SK-N-SH (cell line): ENCODE results near the gene CSNK1G2. TPM values are rescaled to one million over a fixed set of nuclear protein-coding genes. Genes with fewer than 3 reads are reported as not detected.

ENCODE experiments used
- CTCF ChIA-PET: fragments of 300-600, 350-600 bp; formaldehyde crosslinking; extraction: SDS; loops from one replicate; lab custom pipeline; 2021; lab: Yijun Ruan, JAX
- POLR2A ChIA-PET: fragments of 350-600 bp; sonication (Branson Sonifier 250); formaldehyde crosslinking; extraction: SDS; loops from one replicate; lab custom pipeline; 2020; ENCODE audit warnings: antibody characterized with exemption, inconsistent platforms; lab: Yijun Ruan, JAX
- DNase-seq: peaks from one replicate; pipeline ENCODE4 v3.0.0; 2012
- H2AFZ ChIP-seq: fragments of 200-600 bp; sonication (generic); 2 replicates; pipeline ENCODE4 v1.8.1; 2016; ENCODE audit warnings: antibody characterized with exemption, mild to moderate bottlenecking, low read depth
- H3F3A ChIP-seq: fragments of 200-600 bp; sonication (generic); replicated peaks from 2 replicates; pipeline ENCODE3; 2016; ENCODE audit warnings: antibody characterized with exemption, mild to moderate bottlenecking; ENCODE audit not compliant: insufficient read depth
- H3K27ac ChIP-seq, 2 experiments: fragments of 200-500 bp in 1 of 2; fragments of 200-600 bp in 1 of 2; sonication (Bioruptor generic) in 1 of 2; sonication (generic), shearing (Covaris generic) in 1 of 2; 2 replicates each; pipeline versions ENCODE4 v1.5.1 to v1.6.1; 2014 to 2016; ENCODE audit warnings: low read depth in 2 of 2, inconsistent platforms in 1 of 2, low read length in 1 of 2, mild to moderate bottlenecking in 1 of 2, mixed read lengths in 1 of 2
- H3K27me3 ChIP-seq: fragments of 200-600 bp; sonication (generic), shearing (Covaris generic); 2 replicates; pipeline ENCODE4 v1.6.1; 2016; ENCODE audit warnings: mixed run types; ENCODE audit not compliant: insufficient read depth
- H3K36me3 ChIP-seq, 2 experiments: fragments of 200-500 bp in 1 of 2; fragments of 200-600 bp in 1 of 2; sonication (Bioruptor generic) in 1 of 2; sonication (generic) in 1 of 2; replicated peaks in 1 of 2; 2 replicates each; pipeline versions ENCODE3 to v1.5.1; 2014 to 2016; ENCODE audit warnings: low read length in 1 of 2, mild to moderate bottlenecking in 1 of 2; ENCODE audit not compliant: insufficient read depth in 2 of 2, control insufficient read depth in 1 of 2
- H3K4me1 ChIP-seq, 2 experiments: fragments of 200-500 bp in 1 of 2; fragments of 200-600 bp in 1 of 2; sonication (Bioruptor generic) in 1 of 2; sonication (generic), shearing (Covaris generic) in 1 of 2; 2 replicates each; pipeline versions ENCODE4 v1.5.1 to v1.6.1; 2014 to 2016; ENCODE audit warnings: low read depth in 1 of 2, low read length in 1 of 2, mixed run types in 1 of 2; ENCODE audit not compliant: insufficient read depth in 2 of 2, control insufficient read depth in 1 of 2
- H3K4me2 ChIP-seq: fragments of 200-600 bp; sonication (generic), shearing (Covaris generic); 2 replicates; pipeline ENCODE4 v1.6.1; 2017; ENCODE audit warnings: mixed run types
- H3K4me3 ChIP-seq, 2 experiments: fragments of 200-500 bp in 1 of 2; fragments of 200-600 bp in 1 of 2; sonication (Bioruptor generic) in 1 of 2; sonication (generic), shearing (Covaris generic) in 1 of 2; 2 replicates each; pipeline versions ENCODE4 v1.5.1 to v1.8.1; 2014 to 2016; ENCODE audit warnings: low read depth in 2 of 2, inconsistent platforms in 1 of 2, low read length in 1 of 2, mild to moderate bottlenecking in 1 of 2, mixed read lengths in 1 of 2, moderate library complexity in 1 of 2
- H3K79me2 ChIP-seq: fragments of 200-600 bp; sonication (generic); 2 replicates; pipeline ENCODE4 v1.8.1; 2017; ENCODE audit warnings: mild to moderate bottlenecking; ENCODE audit not compliant: insufficient read depth
- H3K9ac ChIP-seq: fragments of 200-600 bp; sonication (generic); 2 replicates; pipeline ENCODE4 v1.6.1; 2017; ENCODE audit warnings: mixed run types
- H3K9me2 ChIP-seq: fragments of 200-600 bp; sonication (generic); 2 replicates; pipeline ENCODE4 v1.6.1; 2017; ENCODE audit warnings: mixed run types
- H3K9me3 ChIP-seq: fragments of 200-600 bp; sonication (generic); 2 replicates; pipeline ENCODE4 v1.6.1; 2017; ENCODE audit warnings: mixed run types, mild to moderate bottlenecking, moderate library complexity
- H4K20me1 ChIP-seq: fragments of 200-600 bp; sonication (generic); 2 replicates; pipeline ENCODE4 v1.6.1; 2017; ENCODE audit warnings: mild to moderate bottlenecking, mixed run types; ENCODE audit not compliant: insufficient read depth
- CTCF ChIP-seq: fragments of 200-600 bp; sonication (generic); IDR thresholded peaks from 2 replicates; pipeline ENCODE4 v1.6.1; 2017; ENCODE audit warnings: antibody characterized with exemption, mild to moderate bottlenecking, moderate library complexity
- FOSL2 ChIP-seq: IDR thresholded peaks from 2 replicates; pipeline ENCODE4 v1.4.0; 2012; ENCODE audit warnings: low read depth, mild to moderate bottlenecking, moderate library complexity, borderline replicate concordance
- FOXM1 ChIP-seq: IDR thresholded peaks from 2 replicates; pipeline ENCODE4 v1.4.0; 2012; ENCODE audit warnings: low read depth, mild to moderate bottlenecking
- JUND ChIP-seq: IDR thresholded peaks from 2 replicates; pipeline ENCODE4 v1.4.0; 2012
- MEF2A ChIP-seq: IDR thresholded peaks from 2 replicates; pipeline ENCODE4 v1.4.0; 2012; ENCODE audit warnings: low read depth, borderline replicate concordance
- MXI1 ChIP-seq: IDR thresholded peaks from 2 replicates; pipeline ENCODE4 v1.6.1; 2012; ENCODE audit warnings: mild to moderate bottlenecking, low read depth, low read length, improper control_type of control experiment
- NFIC ChIP-seq: IDR thresholded peaks from 2 replicates; pipeline ENCODE4 v1.4.0; 2012; ENCODE audit warnings: borderline replicate concordance
- NRF1 ChIP-seq: IDR thresholded peaks from 2 replicates; pipeline ENCODE4 v1.6.1; 2012; ENCODE audit warnings: low read depth, mild to moderate bottlenecking, low read length
- PBX3 ChIP-seq: IDR thresholded peaks from 2 replicates; pipeline ENCODE4; 2012
- RFX5 ChIP-seq: IDR thresholded peaks from 2 replicates; pipeline ENCODE4 v1.6.1; 2012; ENCODE audit warnings: mild to moderate bottlenecking, improper control_type of control experiment, low read length
- RXRA ChIP-seq: IDR thresholded peaks from 2 replicates; pipeline ENCODE4 v1.4.0; 2012; ENCODE audit warnings: low read depth, mild to moderate bottlenecking, borderline replicate concordance
- SMC3 ChIP-seq: IDR thresholded peaks from 2 replicates; pipeline ENCODE4 v1.6.1; 2012; ENCODE audit warnings: low read depth, low read length, improper control_type of control experiment
- TEAD4 ChIP-seq: IDR thresholded peaks from 2 replicates; pipeline ENCODE4 v1.4.0; 2012; ENCODE audit warnings: mild to moderate bottlenecking, borderline replicate concordance; ENCODE audit not compliant: insufficient read depth
- USF2 ChIP-seq: fragments of 150-350 bp; IDR thresholded peaks from 2 replicates; pipeline ENCODE4 v1.6.1; 2017; ENCODE audit warnings: antibody characterized with exemption, low read length, low read depth, borderline replicate concordance
- YY1 ChIP-seq: IDR thresholded peaks from 2 replicates; pipeline ENCODE4 v1.4.0; 2012; ENCODE audit warnings: low read depth, mild to moderate bottlenecking
- WGBS: methylation state at CpG from one replicate; pipeline ENCODE4 v1.1.6; 2017; ENCODE audit warnings: low lambda C conversion rate; 5-methylcytosine and 5-hydroxymethylcytosine counted together
- polyA plus RNA-seq, 3 experiments: library from polyadenylated mRNA; depleted of rRNA; stranded (reverse); fragments of >200 nt; gene quantifications; 2 replicates each; pipeline ENCODE4 v1.2.3, GENCODE V29; 2012
- TF ChIP-seq, protein P1 (sequence below): IDR thresholded peaks from 2 replicates; pipeline ENCODE4 v1.6.1; 2012; ENCODE audit warnings: mild to moderate bottlenecking, low read depth, low read length, moderate library complexity
- TF ChIP-seq, protein P2 (sequence below): fragments of 150-350 bp; IDR thresholded peaks from 2 replicates; pipeline ENCODE4 v1.6.1; 2016; ENCODE audit warnings: mild to moderate bottlenecking, low read depth, low read length
- TF ChIP-seq, protein P3 (sequence below): IDR thresholded peaks from 2 replicates; pipeline ENCODE4 v1.4.0; 2012; ENCODE audit warnings: low read depth

The CSNK1G2 gene
- polyA plus RNA-seq, 1 of the 3 experiments (the other 2 are of a cell fraction): 79.4 TPM

DNA sequence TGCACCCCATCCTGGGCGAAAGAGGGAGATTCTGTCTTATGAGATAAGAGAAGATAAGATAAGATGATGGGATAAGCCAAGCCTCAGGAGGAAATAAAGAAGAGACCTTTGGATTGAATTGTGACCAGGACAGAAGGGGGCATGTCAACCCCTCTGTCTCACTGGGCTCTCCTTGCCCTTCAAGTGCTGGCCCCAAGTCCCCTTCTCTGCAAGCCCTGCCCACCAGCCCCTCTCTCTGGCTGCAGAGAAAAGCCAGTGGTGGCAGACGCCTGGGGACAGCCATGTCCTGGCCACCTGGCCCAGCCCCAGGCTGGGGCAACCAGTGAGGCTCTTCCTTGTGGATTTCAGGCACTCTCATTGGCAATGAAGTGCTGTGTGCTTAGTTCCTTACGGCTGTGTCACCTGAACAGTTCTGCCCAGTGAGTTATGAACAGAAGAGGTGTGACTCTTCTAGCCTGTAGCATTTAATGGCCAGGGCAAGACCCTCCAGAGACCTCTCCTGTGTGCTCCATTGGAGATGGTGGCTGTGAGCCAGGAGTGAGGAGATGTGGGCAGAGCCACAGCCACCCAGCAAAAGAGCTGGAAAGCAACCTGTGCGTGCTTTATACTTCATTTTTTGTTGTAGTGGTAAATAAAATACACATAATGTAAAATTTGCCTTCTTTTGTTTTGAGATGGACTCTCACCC is 80.6 kb downstream of the CSNK1G2 start:
- CTCF ChIA-PET: interaction anchor here (2.9 to 3.5 kb wide), 2 partner anchors 47 to 48 kb away, joined by 12 to 43 read pairs; no protein-coding TSS in a partner anchor
- POLR2A ChIA-PET: interaction anchor here (0.6 kb wide), 1 partner anchor 39 kb away, joined by 4 read pairs; no protein-coding TSS in a partner anchor
- H4K20me1 ChIP-seq: no peaks in the 10 kb centered on the region
- H3K27ac ChIP-seq: no peak overlapping the region
- H3K4me3 ChIP-seq: no peak overlapping the region
- peaks cover 0 to 4% of the 10 kb centered on the region in 2 experiments; a peak in 1 of 4 replicates for H3K4me1 ChIP-seq
- H3K79me2 ChIP-seq: peaks cover 4% of the 10 kb centered on the region; the same call in 1 of the 2 replicates
- peaks cover 8% of the 10 kb centered on the region for H3F3A ChIP-seq
- H3K27me3 ChIP-seq: no peaks in the 10 kb centered on the region
- H3K4me2 ChIP-seq: no peak overlapping the region
- no peak overlapping the region for H2AFZ ChIP-seq
- DNase-seq: no peak
- no peak for TF ChIP-seq FOSL2
- no peak for TF ChIP-seq TEAD4
- no peak for TF ChIP-seq RFX5
- TF ChIP-seq JUND: no peak
- TF ChIP-seq, protein P1, sequence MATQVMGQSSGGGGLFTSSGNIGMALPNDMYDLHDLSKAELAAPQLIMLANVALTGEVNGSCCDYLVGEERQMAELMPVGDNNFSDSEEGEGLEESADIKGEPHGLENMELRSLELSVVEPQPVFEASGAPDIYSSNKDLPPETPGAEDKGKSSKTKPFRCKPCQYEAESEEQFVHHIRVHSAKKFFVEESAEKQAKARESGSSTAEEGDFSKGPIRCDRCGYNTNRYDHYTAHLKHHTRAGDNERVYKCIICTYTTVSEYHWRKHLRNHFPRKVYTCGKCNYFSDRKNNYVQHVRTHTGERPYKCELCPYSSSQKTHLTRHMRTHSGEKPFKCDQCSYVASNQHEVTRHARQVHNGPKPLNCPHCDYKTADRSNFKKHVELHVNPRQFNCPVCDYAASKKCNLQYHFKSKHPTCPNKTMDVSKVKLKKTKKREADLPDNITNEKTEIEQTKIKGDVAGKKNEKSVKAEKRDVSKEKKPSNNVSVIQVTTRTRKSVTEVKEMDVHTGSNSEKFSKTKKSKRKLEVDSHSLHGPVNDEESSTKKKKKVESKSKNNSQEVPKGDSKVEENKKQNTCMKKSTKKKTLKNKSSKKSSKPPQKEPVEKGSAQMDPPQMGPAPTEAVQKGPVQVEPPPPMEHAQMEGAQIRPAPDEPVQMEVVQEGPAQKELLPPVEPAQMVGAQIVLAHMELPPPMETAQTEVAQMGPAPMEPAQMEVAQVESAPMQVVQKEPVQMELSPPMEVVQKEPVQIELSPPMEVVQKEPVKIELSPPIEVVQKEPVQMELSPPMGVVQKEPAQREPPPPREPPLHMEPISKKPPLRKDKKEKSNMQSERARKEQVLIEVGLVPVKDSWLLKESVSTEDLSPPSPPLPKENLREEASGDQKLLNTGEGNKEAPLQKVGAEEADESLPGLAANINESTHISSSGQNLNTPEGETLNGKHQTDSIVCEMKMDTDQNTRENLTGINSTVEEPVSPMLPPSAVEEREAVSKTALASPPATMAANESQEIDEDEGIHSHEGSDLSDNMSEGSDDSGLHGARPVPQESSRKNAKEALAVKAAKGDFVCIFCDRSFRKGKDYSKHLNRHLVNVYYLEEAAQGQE: no peak
- TF ChIP-seq MEF2A: no peak
- no peak for TF ChIP-seq RXRA
- H3K9ac ChIP-seq: no peak overlapping the region
- no peaks in the 10 kb centered on the region for H3K9me2 ChIP-seq
- no peaks in the 10 kb centered on the region for H3K9me3 ChIP-seq
- WGBS: 84% methylated on average over 4 of the region's 4 CpGs
- no peaks in the 10 kb centered on the region for H3K36me3 ChIP-seq

GRCh38 chr19:2022289-2022688 is 81.3 kb downstream of the CSNK1G2 start:
- H3K27me3 ChIP-seq: no peaks in the 10 kb centered on the region
- no peak overlapping the region for H3K4me3 ChIP-seq
- H2AFZ ChIP-seq: no peak overlapping the region
- H3F3A ChIP-seq: peaks cover 6% of the 10 kb centered on the region
- H3K27ac ChIP-seq: no peak overlapping the region
- no peaks in the 10 kb centered on the region for H3K79me2 ChIP-seq
- no peak for DNase-seq
- no peaks in the 10 kb centered on the region for H3K9me2 ChIP-seq
- peaks cover 0 to 4% of the 10 kb centered on the region in 2 experiments; a peak in 1 of 4 replicates for H3K4me1 ChIP-seq
- ChIA-PET CTCF (interaction anchor here (2.9 kb wide), 1 partner anchor 47 kb away, joined by 12 read pairs; no protein-coding TSS in a partner anchor), POLR2A (no interaction called here)
- H4K20me1 ChIP-seq: no peaks in the 10 kb centered on the region
- whole genome bisulfite sequencing: 95% methylated on average over 2 of the region's 2 CpGs
- no peak overlapping the region for H3K4me2 ChIP-seq
- H3K36me3 ChIP-seq: no peaks in the 10 kb centered on the region
- no peak overlapping the region for H3K9ac ChIP-seq
- H3K9me3 ChIP-seq: no peaks in the 10 kb centered on the region
- TF ChIP-seq NRF1 (no peak), NFIC (no peak), USF2 (no peak), RXRA (no peak), MXI1 (no peak), FOXM1 (no peak), SMC3 (no peak), PBX3 (no peak), YY1 (no peak), CTCF (no peak)
- TF ChIP-seq, protein P2, sequence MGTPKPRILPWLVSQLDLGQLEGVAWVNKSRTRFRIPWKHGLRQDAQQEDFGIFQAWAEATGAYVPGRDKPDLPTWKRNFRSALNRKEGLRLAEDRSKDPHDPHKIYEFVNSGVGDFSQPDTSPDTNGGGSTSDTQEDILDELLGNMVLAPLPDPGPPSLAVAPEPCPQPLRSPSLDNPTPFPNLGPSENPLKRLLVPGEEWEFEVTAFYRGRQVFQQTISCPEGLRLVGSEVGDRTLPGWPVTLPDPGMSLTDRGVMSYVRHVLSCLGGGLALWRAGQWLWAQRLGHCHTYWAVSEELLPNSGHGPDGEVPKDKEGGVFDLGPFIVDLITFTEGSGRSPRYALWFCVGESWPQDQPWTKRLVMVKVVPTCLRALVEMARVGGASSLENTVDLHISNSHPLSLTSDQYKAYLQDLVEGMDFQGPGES: no peak
- TF ChIP-seq, protein P3, sequence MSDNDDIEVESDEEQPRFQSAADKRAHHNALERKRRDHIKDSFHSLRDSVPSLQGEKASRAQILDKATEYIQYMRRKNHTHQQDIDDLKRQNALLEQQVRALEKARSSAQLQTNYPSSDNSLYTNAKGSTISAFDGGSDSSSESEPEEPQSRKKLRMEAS: no peak
